NCI-H1436 (cell line): Measurements from ENCODE around the gene VEGFA.
A peak's percentile ranks its signal among the peaks of the same experiment; 100 is the strongest.
"Not testable (repeated sequence)": the region's sequence is repeated elsewhere in the genome, so short reads cannot be mapped to it uniquely, and the experiment has no call there.

Experiments used
- DNase-seq: peaks from one replicate; lab custom pipeline; 2025; lab: John Stamatoyannopoulos, UW

The VEGFA gene

DNA sequence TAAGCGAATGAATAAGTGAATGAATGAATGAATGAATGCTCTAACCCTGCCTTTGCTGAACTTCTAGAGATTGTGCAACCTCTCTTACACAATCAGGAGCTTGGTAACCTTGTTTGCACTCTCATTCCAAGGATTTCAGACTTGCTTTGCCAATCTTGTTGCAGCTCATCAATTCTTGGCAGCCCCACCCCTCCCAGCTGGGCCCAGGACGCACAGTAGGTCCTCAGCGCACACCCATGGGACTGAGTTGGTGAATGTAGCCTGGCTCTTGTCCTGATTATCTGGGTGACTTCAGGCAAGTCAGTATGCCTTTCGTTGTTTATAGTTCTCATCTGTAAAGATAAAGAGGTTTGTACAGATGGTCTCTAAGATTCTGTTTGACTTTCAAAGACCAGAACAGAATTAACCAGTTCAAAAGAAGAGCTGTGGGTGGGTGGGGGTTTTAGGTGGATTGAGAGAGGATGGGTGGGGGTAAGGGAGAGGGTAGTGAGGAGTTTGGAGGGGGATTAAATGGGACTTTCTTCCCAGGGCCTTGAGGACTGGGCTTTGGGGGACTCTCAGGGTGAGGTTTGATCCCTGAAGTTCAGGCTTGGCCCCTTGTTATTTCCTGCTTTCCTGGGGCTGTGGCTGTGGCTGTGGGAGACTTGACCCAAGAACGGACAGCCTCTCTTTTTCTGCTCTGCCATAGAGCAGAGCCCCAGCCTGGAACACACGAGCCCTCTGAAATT, 33.2 kb downstream of the VEGFA start:
- no peak for DNase-seq

DNA sequence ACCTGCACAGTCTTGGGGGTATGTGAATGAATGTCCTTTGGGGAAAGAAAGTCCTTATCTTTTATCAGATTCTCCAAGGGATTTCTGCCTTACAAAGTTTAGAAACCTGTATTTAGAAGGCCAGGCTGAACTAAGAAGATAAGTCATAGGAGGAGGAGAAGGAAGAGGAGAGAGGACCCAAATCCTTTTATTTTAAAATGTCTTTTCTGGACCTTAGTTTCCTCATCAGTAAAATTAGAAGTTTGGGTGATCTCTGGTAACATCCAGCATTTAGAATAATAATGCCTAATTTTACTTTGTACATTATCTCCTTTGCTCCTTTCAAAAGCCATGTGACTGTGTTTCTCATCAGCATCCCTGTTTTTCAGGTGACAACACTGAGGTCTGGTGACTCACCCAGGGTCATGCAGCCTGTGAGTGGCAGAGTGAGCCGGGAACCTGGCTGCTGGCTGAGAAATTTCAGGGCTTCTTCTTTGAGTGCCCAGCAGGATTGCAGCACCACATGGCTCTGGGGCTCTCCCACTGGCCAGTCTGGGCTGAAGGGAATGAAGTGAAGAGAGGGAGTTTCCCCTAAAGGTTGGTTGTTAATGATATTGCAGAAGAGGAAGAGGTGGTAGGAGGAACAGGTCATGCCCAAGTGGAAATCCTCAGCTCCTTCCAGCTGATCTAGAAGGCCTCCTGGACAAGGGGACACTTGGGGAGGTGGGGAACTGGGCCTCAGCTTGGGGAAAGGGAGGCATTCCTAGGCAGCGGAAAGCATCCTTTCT, 34.0 kb downstream of the VEGFA start:
- no peak for DNase-seq

DNA sequence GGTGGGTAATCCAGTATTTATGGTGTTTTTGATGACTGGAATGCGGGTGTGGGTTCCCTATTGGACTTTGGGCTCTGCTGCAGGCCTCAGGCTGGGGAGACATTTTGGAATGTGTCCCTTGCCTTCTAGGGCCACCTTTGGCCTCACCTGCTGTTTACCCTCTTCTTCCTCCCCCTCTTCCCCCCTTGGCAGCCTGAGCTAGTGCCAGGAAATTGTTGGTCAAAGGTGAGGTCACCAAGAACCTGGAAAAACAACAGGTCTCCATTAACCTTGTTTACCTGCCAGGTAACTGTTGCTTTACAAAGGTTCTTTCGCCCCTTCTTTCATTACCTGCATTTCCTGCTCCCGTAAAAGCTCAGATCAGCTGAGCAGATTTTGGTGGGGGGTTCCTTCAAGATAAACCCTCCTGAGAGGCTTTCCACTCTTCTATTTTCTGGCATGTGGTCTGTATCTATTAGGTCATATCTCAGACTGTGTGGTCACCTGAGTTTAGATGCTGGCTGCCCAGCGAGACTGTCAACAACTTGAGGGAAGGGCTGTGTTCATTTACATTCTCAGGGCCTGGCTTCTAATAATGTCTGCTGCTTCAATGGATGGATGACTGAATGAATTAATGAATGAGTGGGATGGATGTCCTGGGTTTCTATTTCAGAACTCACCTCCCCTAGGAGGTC, 34.7 kb downstream of the VEGFA start:
- no peak for DNase-seq

DNA sequence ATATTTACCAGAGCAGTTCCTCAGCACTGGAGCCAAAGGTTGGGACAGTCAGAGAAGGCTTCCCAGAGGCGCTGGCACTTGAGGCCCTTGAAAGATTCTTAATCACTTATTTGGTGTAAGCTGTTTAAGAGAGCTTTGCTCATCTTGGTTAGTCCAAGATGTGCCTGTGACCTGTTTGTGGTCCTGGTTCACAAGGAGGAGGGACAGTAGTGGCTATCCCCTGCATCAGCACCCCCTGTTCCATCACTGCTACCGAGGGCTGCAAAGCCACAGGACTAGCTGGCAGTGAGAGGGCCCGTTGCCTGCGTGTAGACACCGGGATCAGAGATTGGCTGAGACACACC, 35.7 kb downstream of the VEGFA start:
- DNase-seq = no peak

DNA sequence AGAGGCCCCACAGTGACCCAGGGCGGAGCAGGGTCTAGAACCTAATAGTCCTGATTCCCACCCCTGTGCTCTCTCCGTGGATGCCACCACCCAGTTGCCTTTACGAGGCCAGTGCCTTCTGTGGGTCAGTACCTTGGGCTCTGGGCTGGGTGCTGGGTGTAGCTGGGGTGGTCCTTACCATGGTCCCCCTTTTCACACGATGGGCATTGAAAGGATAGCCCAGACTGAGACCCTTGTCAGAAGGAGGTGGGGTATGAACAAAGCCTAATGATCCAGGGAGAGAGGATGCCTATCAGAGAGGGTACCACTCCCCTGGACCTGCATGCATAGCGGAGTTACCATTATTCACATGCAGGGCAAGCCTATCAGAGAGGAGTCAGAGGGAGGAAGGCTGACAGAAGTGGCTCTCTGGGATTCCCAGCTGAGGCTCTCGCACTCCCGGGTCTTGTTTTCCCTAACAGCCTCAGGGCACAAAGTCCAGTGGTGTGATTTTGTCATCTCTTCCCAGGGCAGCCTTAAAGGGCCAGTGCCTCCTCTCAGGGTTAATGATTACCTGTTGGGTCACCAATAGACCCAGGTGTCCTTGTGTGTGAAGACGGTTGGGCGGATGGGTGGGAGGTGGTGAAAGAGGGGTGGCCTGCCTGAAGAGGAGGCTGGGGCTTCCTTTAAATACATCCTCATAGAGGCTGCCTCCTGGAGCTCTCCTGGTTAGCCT, 36.2 kb downstream of the VEGFA start:
- no peak for DNase-seq

DNA sequence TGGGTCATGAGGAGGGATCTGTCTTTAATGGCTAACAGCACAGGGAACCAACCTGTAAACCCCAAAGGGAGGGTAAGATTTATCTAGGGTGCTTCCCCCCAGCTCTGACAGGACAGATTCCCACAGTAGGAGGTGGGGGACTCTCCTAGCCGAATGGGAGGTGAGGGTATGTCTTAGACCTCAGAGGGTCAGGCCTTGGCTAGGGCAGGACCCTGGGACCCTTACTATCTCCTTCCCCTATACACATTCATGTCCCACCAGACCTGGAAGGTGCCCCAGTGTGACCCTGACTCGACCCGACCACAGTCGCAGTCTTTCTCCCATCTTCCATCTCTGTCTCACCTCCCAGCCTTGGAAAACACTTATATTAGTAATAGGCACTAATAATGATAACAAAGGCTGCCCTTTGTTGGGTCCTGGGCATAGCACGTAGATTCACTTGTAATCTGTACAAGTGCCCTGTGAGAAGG, 36.8 kb downstream of the VEGFA start:
- no peak for DNase-seq

DNA sequence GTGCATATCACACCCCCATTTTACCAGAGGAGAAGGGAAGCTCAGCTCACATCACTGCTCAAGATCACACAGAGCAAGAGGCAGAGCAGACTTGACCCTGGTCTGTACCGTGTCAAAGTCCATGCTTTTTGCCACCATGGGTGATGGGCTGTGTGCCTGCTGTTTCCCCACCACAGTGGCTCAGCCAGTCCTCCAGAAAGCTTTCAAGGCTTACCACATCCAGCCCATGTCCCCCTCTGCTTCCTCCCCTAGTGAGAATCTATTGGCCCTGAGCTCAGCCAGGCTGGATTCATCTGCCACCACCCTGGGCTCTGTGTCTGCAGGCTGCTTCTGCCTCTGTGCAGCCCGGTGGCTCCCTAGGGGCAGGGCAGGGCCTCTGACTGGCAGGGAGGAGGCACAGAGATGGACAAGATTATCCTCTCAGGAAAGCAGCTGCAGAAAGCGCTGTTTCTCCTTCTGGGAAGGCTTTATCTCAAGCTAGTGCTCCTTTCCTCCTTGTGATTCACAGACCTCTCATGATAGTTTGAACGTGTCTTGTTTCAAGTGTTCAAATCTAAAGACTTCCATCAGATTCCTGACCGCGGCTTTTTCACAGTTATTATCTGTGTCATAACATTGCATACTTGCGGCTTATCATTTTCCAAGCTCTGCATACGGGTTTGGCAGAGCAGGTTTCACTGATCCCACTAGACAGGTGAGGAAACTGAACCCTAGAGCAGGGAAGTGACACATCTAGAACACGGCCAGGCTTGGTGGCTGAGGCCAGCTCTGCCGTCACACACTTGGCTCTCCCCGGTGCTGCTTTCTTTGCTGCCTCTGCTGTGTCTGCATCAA, 37.4 kb downstream of the VEGFA start:
- no peak for DNase-seq

DNA sequence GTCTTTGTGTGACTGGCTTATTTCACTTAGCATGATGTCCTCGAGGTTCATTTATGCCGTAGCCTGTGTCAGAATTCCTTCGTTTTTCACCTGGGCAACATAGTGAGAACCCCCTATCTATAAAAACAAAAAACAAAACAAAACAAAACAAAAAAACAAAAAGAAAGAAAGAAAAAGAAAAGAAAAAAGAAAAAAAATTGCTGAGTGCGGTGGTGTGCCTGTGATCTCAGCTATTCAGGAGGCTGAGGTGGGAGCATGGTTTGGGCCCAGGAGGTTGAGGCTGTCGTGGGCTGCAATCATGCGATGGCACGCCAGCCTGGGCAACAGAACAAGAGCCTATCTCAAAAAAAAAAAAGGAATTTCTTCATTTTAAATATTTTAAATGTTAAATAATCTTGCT, 38.4 kb downstream of the VEGFA start:
- DNase-seq = no peak

DNA sequence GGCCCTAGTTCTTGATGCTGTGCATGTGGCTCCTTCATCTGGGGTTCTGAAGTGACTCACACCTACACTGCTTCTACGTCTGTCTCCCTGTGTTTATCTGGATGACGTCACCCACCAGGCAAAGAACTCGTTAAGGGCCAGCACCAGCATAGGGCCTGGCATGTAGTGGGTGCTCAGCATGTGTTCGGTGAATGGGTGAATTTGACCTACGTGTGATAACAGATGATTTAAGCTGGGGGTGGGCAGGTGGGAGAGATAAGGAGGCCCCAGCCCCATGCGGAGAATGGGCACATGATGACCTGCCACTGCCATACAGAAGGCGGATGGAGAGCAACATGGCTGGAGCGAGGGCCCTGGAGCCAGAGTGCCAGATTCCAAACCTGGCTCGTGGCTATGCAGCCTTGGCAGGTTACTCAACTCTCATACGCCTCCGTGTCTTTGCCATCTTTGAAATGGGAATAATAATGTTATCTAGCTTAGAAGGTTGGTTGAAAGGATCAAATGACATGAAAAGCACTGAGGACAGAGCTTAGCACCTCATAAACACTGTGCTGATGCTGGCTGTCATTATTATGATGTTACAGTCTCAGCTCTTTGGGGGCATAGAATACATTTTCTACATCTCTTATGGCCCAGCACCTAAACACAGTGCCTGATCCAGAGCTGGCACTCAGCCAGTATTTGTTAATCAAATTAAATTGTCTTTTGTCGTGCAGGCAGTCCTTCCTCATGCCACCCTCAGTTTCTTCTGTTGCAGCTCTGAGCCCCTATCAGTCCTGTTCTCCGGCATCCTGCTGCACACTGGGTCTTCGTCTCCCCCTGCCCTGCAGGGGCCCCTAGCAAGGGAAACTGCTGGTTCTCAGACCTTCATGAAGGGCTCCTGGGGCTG, 39.6 kb downstream of the VEGFA start:
- DNase-seq = peak; percentile 23

DNA sequence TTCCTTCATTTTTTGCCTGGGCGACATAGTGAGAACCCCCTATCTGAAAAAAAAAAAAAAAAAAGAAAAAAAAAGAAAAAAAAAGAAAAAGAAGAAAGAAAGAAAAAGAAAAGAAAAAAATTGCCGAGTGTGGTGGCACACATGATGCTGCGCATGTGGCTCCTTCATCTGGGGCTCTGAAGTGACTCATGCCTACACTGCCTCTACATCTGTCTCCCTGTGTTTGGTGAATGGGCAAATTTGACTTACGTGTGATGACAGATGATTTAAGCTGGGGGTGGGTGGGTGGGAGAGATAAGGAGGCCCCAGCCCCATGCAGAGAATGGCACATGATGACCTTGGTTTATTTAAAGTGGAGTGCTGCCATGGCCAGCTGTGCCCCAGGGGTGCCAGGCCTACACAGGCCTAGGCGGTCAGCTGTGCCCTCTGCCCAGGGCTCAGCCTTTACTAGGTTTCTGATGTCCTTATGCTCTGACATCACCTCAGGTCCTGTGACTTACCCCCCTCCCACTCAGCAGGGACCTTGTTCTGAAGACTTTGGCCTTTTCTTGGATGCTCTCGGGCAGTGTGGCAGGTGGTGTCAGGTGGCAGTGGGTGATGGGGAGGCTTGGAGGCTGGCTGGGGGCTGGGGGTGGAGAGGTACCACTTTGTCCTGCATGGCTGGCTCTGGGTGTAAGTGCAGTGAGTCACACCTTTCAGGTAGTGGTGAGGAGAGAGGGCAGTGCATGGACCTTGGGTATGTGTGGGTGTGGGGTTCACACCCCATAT, 41.1 kb downstream of the VEGFA start:
- no peak for DNase-seq

DNA sequence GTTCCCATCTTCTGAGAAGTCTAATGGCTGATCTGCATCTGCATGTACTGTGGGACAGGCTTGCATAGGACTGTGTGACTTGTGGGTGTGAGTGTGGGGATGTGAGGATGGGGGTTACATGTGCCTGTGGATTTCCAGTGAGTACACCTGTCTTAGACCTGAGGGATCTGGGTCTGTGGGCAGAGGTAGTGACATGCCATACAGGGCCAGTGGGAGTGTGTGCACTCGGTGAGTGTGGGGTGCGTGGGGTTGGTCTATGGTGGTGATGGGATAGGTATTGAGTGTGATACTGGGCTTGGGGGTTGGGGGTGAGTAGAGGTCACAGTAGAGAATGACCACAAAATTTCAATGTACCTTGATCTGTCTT, 41.7 kb downstream of the VEGFA start:
- DNase-seq = no peak

DNA sequence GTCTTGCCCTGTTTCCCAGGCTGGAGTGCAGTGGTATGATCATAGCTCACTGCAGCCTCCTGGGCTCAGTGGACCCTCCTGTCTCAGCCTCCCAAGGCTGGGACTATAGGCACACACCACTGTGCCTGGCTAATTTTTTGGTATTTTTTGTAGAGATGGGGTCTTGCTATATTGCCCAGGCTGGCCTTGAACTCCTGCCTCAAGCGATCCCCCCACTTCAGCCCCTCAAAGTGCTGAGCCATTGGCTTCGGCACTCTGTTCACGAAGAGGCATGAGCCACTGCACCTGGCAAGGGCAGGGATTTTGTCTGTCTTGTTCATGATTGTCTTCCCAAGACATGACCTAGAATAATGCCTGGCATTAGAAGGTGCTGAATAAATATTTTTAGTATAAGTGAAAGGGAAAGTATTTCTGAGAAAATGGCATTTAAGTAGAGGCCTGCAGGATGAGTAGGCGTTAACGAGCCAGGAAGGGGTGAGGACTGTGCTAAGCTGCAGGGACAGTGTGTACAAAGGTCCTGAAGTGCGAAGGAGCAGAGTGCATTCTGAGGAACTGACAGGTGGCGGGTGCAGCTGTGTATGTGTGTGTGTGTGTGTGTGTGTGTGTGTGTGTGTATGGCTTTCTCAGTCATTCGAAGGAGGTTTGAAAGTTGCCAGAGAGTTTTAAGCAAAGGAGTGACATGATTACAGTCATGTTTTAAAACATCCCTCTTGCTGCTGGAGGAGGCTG, 43.0 kb downstream of the VEGFA start:
- no peak for DNase-seq

DNA sequence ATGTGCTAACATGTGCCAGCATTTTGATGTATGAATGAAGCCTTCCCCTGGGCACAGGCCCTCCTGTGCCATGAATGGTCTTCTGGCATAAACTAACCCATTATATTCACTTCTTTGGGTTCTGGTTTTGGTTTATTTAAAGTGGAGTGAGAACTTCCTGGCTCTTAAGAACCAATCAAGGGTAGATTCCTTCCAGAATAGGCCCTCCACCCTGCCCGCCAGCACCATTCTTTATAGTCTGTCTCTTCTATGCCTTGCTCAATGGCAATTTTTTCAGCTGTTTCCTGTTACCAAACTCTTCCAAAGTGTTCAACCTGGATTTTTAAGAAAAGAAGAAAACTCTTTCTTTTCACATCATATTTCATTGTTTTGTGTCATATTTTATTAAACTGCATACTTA, 44.1 kb downstream of the VEGFA start:
- DNase-seq = no peak

DNA sequence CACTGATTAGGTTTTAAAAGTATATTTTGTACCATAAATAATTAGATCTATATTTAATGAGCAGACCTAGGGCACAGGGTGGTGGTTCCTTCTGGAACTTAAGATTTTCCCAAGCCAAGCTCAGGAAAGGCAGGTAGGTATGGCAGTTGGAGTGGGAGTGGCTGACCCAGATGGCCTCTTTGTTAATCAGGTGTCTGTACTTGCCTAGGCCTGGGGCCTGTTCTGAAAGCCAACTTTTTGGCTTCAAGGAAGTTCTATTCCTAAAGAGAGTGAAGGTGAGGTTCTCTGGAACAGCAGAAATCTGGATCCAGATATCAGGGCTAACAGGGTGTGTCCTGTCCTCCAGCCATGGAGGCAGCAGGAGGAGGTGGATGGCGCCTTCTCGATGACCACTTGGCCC, 44.9 kb downstream of the VEGFA start:
- DNase-seq = no peak

DNA sequence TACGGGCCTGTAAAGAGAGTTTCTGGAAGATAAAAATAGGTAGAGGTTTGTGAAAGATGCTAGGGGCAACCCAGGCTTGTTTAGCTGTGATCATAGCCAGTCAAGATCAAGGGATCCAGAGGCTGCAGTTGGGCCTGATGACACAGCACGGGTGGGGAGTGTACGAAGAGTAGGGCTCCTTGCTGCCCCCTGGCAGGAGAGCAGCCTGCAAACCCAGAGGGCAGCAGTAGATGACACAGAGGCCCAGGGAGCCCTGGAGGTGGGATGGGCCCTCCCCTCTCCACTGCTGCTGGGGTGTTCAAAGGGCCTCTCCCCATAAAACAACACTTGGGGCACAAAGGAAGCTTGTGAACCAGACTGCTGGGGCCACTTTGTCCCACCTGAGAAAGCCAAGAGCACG, 47.2 kb downstream of the VEGFA start:
- no peak for DNase-seq

DNA sequence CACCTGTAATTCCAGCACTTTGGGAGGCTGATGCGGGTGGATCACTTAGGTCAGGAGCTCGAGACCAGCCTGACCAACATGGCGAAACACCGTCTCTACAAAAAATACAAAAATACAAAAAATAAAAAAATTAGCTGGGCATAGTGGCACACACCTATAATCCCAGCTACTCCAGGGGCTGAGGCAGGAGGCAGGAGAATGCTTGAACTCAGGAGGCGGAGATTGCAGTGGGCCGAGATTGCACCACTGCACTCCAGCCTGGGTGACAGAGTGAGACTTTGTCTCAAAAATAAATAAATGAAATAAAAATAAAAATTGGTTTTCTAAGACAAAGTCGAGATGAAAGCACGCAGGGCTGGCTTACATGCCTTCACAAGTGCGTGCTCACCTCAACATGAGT, 49.0 kb downstream of the VEGFA start:
- DNase-seq = not testable (repeated sequence)

DNA sequence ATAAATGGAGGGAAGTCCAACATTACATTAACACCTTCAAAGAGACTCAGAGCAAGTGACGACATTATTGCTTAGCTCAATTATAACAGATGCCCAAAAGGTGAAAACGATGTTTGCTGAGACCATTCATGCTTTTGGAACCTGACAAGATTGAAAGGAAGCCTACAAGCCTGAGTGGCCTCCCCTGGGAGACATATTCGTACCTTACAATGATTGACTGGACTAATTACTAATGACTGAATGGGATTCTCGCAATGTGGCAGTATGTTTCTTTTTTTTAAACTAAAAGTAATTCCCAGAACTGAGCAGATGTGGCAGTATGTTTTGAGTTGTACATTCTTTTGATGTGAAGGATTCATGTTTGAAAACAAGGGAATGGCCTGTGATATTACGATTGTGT, 49.9 kb downstream of the VEGFA start:
- DNase-seq = peak; percentile 19

DNA sequence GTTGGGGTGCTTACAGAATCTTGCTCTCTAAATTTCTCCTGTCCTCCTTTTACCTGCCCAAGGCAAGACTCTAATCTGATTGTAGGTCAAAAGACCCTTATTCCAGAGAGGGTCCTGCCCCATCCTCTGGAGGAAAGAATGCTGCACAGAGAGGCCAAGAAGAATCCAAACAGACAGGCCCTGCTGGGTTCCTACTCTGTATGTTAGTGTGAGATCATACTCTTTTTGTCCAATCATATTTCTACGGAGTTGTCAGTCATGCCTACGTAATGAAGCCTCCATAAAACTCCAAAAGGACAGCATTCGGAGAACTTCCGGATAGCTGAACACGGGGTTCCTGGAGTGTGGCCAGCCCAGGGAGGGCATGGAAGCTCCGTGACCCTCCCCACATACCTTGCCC, 50.5 kb downstream of the VEGFA start:
- no peak for DNase-seq
